NAMALWA (cell line): ENCODE measurements around the gene ADCY3.

Experiments
- DNase-seq: peaks from one replicate; pipeline ENCODE4 v3.0.0-alpha.2; 2015; ENCODE audit warnings: low spot score

ADCY3 gene

DNA sequence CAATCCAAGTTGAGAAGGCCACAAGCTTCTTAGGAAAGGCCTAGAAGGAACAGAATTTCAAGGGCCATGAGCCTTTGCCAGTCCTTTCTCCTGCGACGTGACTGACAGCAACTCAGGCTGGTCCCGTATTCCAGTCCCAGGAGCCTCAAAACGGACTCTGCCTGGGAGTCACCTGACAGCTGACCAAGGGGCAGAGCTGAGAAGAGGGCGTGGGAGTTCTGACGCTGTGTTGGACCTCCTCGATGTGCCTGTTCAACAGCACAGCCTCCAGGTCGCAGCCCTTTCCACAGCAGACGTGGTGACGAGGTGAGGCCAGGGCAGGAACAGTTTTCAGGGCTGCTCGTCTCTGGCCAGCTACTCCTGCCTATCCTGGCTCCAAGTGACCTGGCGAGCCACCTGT, 89.3 kb downstream of the ADCY3 start:
- DNase-seq: no peak

GRCh38 chr2:24830351-24830750, 89.7 kb downstream of the ADCY3 start:
- DNase-seq: no peak

DNA sequence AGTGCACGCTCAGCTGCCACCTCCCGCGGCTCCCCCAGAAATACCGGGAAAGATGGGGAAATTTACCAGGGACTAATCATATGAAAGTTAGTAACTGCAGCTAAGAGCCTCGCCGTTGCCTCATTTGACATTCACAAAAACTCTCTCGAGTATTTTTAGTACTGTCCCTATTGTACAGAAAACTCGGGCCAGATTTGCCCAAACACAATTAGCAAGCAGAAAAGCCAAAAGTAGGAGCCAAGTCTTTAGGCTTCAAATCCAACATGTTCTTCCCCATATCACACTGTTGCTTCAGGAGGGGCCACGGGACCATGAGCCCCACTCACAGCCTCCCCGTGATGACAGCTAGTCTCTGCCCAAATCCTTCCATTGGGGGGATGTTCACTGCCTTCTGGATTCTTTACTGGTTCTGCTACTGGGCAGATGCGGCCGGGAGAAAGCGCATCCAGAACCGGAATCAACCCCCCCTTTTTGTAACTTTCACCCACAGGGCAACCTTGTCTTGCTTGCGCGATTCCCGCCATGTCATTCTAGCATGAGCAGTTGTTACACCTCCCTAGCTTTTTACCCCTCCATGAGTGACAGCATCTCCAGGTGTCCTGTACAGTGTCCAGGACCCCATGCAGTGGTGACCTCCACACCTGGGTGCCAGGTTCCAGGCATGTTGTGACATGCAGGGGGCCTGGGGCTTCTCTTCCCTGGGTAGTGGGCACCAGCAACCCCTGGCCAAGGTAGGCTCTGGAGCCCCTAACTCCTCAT, 91.6 kb downstream of the ADCY3 start:
- no peak for DNase-seq

DNA sequence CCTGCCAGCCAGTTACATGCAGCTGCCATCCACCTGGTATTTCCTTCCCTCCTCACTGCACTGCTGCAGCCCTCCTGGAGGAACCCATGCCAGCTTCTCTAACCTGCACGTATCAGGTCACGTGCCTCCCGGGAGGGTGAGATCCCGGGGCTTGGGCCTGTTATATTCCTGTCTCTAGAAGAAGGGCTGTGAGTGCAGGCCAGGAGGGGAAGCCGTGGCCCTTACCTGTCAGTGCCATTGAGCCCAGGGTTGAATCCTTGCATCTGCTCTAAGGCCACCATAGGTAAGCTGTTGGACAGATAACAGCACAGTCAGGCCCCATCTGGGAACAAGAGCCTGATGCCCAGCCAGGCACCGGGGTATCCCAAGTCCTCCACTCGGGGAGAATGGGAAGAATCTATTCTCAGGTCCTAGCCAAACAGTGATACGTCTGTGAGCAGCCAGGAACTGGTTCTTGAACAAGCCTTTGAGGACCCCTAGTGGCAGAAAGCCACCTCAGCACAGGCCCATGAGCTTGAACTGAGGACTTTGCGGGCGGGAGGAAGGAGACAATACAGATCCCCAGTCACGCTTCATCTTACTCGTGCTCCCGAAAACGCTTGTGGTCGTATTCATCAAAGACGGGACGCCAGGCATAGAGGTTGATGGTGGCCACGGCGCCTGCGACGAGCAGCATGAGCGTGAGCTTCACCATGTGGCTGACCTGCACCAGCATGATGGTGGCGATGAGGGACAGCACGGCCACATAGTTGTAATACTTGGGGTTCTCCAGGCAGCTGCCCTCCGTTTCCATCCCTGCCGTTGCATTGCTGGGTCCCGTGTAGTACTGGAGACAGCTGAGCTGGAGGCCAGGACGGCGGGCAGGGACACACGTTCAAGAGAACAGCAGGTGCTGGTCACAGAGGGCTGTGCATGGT, 92.5 kb downstream of the ADCY3 start:
- DNase-seq: peak; percentile 85

DNA sequence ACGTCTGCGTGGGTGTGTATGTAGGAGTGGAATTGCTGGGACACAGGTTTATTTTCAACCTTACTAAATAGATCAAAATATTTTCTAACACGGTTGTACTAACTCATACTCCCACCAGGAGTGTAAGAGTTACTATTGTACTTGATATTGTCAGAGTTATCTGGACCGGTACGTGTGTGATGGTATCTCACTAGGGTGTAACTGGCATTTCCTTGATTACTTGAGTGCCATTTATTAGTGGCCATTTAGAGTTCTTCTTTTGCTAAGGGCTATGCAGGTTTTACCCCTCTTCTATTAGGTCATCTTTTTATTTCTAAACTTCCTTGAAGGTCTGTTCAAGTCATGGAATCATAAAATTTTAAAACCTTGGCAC, 93.3 kb downstream of the ADCY3 start:
- no peak for DNase-seq

- no peak for DNase-seq
Measured at GRCh38 chr2:24825883-24826772, 93.9 kb downstream of the ADCY3 start.

DNA sequence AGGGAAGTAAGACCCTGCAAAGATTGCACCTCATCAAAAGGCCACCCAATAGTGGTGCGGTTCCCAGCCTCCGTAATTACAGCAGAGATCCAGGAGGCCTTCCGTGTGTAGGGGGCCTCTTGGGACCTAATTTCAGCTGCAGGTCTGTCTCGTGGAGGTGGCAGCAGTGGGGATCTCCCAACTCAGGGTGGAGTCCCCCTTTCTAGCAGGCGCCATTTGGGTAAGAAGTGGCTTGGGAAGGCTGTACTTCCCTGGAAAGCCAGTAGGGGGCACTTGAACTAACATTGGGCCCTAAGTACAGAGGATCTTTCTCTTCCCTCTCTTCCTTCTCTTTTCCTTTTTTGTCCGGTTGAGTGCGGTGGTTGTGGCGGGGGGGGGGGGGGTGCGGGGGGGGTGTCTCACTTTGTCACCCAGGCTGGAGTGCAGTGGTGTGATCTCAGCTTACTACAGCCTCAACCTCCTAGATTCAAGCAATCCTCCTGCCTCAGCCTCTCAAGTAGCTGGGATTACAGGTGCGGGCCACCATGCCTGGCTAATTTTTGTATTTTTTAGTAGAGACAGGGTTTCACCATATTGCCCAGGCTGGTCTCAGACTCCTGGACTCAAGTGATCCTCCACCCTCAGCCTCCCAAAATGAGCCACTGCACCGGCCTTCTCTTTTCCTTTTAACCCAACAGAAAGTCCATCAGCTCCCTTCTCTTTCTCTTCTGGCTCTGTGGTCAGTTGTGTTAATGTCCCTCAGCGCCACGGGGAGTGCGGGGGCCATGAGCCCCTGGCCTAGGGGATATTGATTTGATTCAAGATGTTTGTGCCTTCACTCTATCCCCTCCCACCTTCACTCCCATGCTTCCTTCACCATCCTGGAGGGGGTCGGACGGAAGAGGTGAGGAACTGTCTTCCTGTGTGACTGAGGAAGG, 94.8 kb downstream of the ADCY3 start:
- no peak for DNase-seq

- DNase-seq: no peak
Measured at GRCh38 chr2:24824071-24824588, 95.9 kb downstream of the ADCY3 start.

- no peak for DNase-seq
Measured at GRCh38 chr2:24822049-24822706, 97.9 kb downstream of the ADCY3 start.

DNA sequence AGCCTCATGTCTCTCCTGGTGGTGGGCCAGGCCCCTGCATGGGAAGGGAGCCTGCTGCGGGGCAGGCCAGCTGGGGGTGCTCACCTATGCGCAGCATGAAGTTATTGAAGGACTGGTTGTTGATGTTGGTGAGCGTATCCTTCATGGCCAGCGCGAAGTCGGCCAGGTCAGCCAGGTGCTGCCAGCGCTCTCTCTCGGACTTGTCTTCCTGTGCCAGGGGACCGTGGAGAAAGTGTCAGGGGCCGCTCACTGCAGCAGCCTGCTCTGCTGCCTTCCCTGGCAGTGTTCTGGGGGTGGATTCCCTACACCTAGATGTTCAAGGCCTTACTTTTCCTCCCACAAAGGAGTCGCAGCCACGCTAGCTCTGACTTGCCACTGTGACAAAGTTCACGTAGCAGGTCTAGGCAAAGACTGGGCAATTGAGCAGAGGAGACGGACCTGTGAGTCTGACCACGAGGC, 98.6 kb downstream of the ADCY3 start:
- DNase-seq: no peak

- DNase-seq: no peak
Measured at GRCh38 chr2:24820598-24821432, 99.2 kb downstream of the ADCY3 start.

GRCh38 chr2:24820175-24820513, 99.9 kb downstream of the ADCY3 start:
- DNase-seq: no peak

- no peak for DNase-seq
Measured at GRCh38 chr2:24819442-24820174, 100.4 kb downstream of the ADCY3 start.

- DNase-seq: no peak
Measured at GRCh38 chr2:24818721-24819167, 101.3 kb downstream of the ADCY3 start.

DNA sequence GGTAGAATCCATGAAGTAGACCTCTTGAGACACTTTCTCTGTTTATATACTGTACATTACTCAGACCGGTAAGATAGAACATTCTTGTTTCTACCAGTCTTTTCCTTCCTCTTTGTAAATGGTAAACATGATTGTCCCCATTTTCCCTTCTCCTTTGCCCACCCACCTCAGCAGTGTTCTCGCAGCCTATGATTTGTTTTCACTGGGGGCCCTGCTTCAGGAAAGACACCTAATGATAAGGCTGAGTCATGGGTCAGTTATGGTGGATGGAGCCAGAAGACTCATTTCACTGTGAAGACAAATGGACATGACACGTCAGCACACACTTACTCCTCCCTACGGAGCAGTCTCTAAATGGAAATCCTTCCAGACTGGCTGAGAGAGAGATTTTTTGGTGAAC, 103.2 kb downstream of the ADCY3 start:
- DNase-seq: no peak

DNA sequence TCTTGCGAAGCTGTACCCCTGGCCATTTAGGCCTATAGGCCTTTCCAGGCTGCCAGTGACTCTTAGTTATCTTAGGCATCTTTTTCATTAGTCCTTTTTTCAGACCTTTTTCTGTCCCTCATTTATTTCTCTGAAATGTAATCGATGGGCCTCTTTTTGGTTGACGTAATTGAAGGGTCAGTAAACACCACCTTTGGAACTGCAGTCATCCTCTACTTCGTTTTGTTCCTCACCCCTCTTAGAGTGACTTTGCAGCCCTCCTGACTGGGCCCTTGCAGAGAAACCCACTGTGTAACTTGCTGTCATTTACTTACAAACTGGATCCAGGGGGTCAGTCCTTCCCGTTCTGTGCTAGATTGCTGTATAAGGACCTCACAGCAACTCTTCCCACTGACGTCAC, 103.6 kb downstream of the ADCY3 start:
- no peak for DNase-seq

DNA sequence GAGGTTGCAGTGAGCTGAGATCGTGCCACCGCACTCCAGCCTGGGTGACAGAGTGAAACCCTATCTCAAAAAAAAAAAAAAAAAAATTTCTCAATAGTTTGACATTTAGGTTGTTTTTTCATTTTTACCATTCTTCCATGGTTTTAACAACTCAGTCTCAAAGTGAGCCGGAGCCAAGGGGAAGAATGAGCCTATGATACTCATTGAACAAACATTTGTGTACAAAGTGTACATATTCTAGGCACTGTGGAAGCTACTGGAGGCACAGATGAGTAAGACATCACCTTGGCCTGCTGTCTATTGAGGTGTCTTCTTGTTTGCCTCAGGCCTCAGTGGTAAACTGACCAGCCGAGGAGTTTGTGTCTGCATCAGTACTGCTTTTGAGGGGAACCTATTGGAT, 104.9 kb downstream of the ADCY3 start:
- DNase-seq: no peak

DNA sequence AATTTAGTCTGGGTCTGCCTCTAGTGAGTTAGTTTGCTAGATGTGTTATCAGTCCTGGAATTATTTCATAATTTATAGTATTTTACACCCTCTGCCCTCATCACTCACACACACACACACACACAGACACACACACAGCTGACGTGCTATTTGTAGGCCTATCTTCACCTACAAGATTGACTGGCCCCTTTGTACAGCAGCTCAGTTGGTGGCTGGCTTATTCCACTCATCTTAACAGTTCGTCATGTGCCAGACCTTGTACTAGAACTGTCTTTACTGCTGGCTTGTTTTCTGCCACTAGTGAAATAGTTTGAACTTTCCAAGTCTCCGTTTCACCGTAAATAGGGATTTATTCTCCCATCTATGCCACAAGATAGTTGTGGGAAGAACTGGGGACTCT, 105.5 kb downstream of the ADCY3 start:
- no peak for DNase-seq

GRCh38 chr2:24813691-24814137, 106.3 kb downstream of the ADCY3 start:
- no peak for DNase-seq
